AG10803 (cell line): ENCODE measurements around the gene LASP1NB.
"Not testable (repeated sequence)": the region's sequence is repeated elsewhere in the genome, so short reads cannot be mapped to it uniquely, and the experiment has no call there.

ENCODE experiments used
- DNase-seq: peaks from one replicate; pipeline ENCODE4 v3.0.0; 2010; ENCODE audit warnings: low read depth
- H3K4me3 ChIP-seq: 2 replicates; pipeline ENCODE4 v1.5.1; 2011; ENCODE audit warnings: mild to moderate bottlenecking, low read length, control low read depth
- CTCF ChIP-seq: conservative IDR thresholded peaks from 2 replicates; pipeline ENCODE4 v1.5.1; 2011; ENCODE audit warnings: mild to moderate bottlenecking, low read length, control low read depth, inconsistent platforms

Gene LASP1NB

GRCh38 chr17:38911081-38911730 lies 14.2 kb upstream of the LASP1NB start:
- H3K4me3 ChIP-seq, result no peak overlapping the region

GRCh38 chr17:38911731-38912081 lies 13.7 kb upstream of the LASP1NB start:
- H3K4me3 ChIP-seq, DNase-seq: not testable (repeated sequence)

More at GRCh38 chr17:38911081-38911730, 14.2 kb upstream of the LASP1NB start:
- TF ChIP-seq CTCF, result no peak
- DNase-seq, result no peak

- no peak for TF ChIP-seq CTCF
- no peak overlapping the region for H3K4me3 ChIP-seq
- peak; percentile 54 for DNase-seq
These were observed 13.1 kb upstream of the LASP1NB start for GRCh38 chr17:38912221-38912813.

GRCh38 chr17:38914741-38915638 lies 10.4 kb upstream of the LASP1NB start:
- no peak for DNase-seq
- no peak for TF ChIP-seq CTCF
- no peak overlapping the region for H3K4me3 ChIP-seq

- DNase-seq, result no peak
- TF ChIP-seq CTCF, result no peak
These were observed 9.8 kb upstream of the LASP1NB start for GRCh38 chr17:38915639-38915995.

GRCh38 chr17:38916771-38917170 lies 8.6 kb upstream of the LASP1NB start:
- TF ChIP-seq CTCF, result no peak
- H3K4me3 ChIP-seq, result no peak overlapping the region
- DNase-seq, result no peak

More at GRCh38 chr17:38915639-38915995, 9.8 kb upstream of the LASP1NB start:
- H3K4me3 ChIP-seq, result no peak overlapping the region

- no peak for DNase-seq
- no peak overlapping the region for H3K4me3 ChIP-seq
- TF ChIP-seq CTCF, result no peak
These were observed 8.2 kb upstream of the LASP1NB start for GRCh38 chr17:38917259-38917658.
